GM18511 (cell line): ENCODE data around the gene ILRUN.
"Not testable (repeated sequence)": the region's sequence is repeated elsewhere in the genome, so short reads cannot be mapped to it uniquely, and the experiment has no call there.

Experiments used
- ATAC-seq: cut with Tn5 transposase; IDR thresholded peaks from one replicate; pipeline ENCODE4 v1.9.1; 2021; ENCODE audit warnings: mild to moderate bottlenecking, moderate library complexity; ENCODE audit not compliant: unreplicated experiment

Gene ILRUN

GRCh38 chr6:34697904-34698559 is 1.5 kb upstream of the ILRUN start:
- ATAC-seq: no peak

GRCh38 chr6:34697544-34697836 is 923 bp upstream of the ILRUN start:
- ATAC-seq: no peak

- peak; percentile 24 for ATAC-seq
These were observed 303 bp downstream of the ILRUN start for GRCh38 chr6:34696189-34696738.

- ATAC-seq: no peak
These were observed 808 bp downstream of the ILRUN start for GRCh38 chr6:34695729-34696188.

GRCh38 chr6:34692280-34692679 is 4.3 kb downstream of the ILRUN start:
- ATAC-seq: no peak

GRCh38 chr6:34689742-34690141 is 6.8 kb downstream of the ILRUN start:
- ATAC-seq: no peak

GRCh38 chr6:34688956-34689355 is 7.6 kb downstream of the ILRUN start:
- no peak for ATAC-seq

- ATAC-seq: no peak
These were observed 11.6 kb downstream of the ILRUN start for GRCh38 chr6:34684919-34685318.

- no peak for ATAC-seq
These were observed 12.2 kb downstream of the ILRUN start for GRCh38 chr6:34684364-34684763.

- no peak for ATAC-seq
These were observed 15.6 kb downstream of the ILRUN start for GRCh38 chr6:34680802-34681515.

- ATAC-seq: not testable (repeated sequence)
These were observed 16.3 kb downstream of the ILRUN start for GRCh38 chr6:34680313-34680712.

- no peak for ATAC-seq
These were observed 16.9 kb downstream of the ILRUN start for GRCh38 chr6:34679552-34680253.

- ATAC-seq: no peak
These were observed 20.4 kb downstream of the ILRUN start for GRCh38 chr6:34676140-34676539.

- not testable (repeated sequence) for ATAC-seq
These were observed 21.6 kb downstream of the ILRUN start for GRCh38 chr6:34674930-34675329.

- no peak for ATAC-seq
These were observed 22.3 kb downstream of the ILRUN start for GRCh38 chr6:34674268-34674639.

- no peak for ATAC-seq
These were observed 23.5 kb downstream of the ILRUN start for GRCh38 chr6:34673064-34673463.

- ATAC-seq: no peak
These were observed 23.9 kb downstream of the ILRUN start for GRCh38 chr6:34672657-34673043.

- peak; percentile 86 for ATAC-seq
These were observed 24.5 kb downstream of the ILRUN start for GRCh38 chr6:34671801-34672656.

GRCh38 chr6:34671367-34671766 is 25.2 kb downstream of the ILRUN start:
- ATAC-seq: no peak

- ATAC-seq: not testable (repeated sequence)
These were observed 27.8 kb downstream of the ILRUN start for GRCh38 chr6:34668799-34669198.
